ENCODE results near the gene TPK1. TPM values are rescaled to one million over a fixed set of nuclear protein-coding genes. Genes with fewer than 3 reads are reported as not detected.

The TPK1 gene
- total RNA-seq, 6 experiments from 2014 or later = 3.1 to 6.7 (median 4.3) TPM

DNA sequence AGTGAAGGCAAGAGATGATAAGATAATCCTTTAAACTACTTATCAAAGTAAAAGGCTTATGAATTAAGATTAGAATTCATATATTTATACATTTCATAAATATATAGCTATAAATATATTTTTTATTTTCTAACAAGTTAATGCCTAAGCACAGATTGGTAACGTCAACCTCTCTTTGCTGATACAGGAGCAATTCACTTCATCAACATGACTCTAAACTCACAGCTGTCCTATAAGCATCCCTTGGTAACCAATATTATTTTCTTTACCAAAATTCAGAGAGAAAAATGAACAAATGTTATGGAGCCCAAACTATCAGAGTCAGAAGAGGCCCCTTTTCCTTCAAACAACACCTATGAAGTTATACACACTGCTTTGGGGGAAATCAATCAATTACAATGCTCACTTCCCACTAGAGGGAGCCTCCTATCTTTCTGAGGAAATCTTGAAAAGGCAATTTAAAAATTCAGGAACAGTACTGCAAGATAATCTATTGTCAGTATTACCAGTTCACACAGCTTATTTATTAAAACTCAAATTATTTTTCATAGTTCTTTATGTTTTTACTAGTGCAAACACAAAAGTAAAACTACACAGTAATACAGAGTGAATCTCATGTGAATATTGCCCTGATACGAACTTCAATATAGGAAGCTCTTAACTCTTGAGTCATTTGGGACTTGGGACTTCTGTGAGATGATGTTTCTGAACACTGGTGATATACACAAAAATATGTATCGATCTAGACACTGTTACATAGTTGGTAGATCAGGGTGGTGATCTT lies 381.4 kb downstream of the TPK1 start:
- TF ChIP-seq, protein P1, sequence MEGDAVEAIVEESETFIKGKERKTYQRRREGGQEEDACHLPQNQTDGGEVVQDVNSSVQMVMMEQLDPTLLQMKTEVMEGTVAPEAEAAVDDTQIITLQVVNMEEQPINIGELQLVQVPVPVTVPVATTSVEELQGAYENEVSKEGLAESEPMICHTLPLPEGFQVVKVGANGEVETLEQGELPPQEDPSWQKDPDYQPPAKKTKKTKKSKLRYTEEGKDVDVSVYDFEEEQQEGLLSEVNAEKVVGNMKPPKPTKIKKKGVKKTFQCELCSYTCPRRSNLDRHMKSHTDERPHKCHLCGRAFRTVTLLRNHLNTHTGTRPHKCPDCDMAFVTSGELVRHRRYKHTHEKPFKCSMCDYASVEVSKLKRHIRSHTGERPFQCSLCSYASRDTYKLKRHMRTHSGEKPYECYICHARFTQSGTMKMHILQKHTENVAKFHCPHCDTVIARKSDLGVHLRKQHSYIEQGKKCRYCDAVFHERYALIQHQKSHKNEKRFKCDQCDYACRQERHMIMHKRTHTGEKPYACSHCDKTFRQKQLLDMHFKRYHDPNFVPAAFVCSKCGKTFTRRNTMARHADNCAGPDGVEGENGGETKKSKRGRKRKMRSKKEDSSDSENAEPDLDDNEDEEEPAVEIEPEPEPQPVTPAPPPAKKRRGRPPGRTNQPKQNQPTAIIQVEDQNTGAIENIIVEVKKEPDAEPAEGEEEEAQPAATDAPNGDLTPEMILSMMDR (IDR thresholded peaks at IDR 0.05) = peak in 3 of 4 donors; percentile 43 to 45 (median 44)
- no peak for TF ChIP-seq POLR2A (IDR thresholded peaks at IDR 0.05)
- WGBS (ENCODE audit: insufficient coverage, low coverage, low lambda C conversion rate, missing lambda C conversion rate) = 82% methylated on average over 3 of the region's 3 CpGs
- no peaks in the 10 kb centered on the region for H3K27me3 ChIP-seq
- H3K4me3 ChIP-seq = no peak overlapping the region
- no peak overlapping the region for H3K27ac ChIP-seq
- H3K36me3 ChIP-seq = no peaks in the 10 kb centered on the region
- intact Hi-C loops (cut with DNase I) = no loop called here
- H3K9me3 ChIP-seq = no peaks in the 10 kb centered on the region
- ATAC-seq (no peak), DNase-seq (no peak)
- H3K4me1 ChIP-seq = no peaks in the 10 kb centered on the region

DNA sequence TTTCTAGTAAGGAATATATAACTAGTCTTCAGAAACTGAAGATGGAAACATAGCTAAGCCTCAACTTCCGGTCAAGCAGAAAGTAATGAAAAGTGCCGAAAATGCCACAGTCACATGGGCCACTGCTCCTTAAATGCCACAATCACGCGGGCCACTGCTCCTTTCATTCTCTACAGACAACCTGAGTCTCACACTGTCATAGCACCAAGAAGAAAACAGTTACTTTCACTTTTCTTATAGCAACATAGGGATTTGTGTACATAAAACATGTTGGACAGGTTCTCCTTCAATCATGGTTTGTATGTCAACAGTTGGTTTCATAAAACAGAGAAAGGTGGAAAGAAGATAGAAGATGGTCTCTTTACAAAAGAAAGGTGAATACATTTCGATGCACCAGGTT lies 383.8 kb downstream of the TPK1 start:
- TF ChIP-seq POLR2A (IDR thresholded peaks at IDR 0.05) = no peak
- TF ChIP-seq, protein P1 (IDR thresholded peaks at IDR 0.05) = no peak
- Histone ChIP-seq H3K9me3 (no peaks in the 10 kb centered on the region), H3K36me3 (no peaks in the 10 kb centered on the region), H3K27me3 (no peaks in the 10 kb centered on the region), H3K27ac (no peak overlapping the region), H3K4me1 (no peaks in the 10 kb centered on the region), H3K4me3 (no peak overlapping the region)
- DNase-seq = no peak
- 88% methylated on average over 5 of the region's 5 CpGs for WGBS (ENCODE audit: insufficient coverage, low coverage, low lambda C conversion rate, missing lambda C conversion rate)
- no peak for ATAC-seq
- intact Hi-C loops (cut with DNase I) = no loop called here

DNA sequence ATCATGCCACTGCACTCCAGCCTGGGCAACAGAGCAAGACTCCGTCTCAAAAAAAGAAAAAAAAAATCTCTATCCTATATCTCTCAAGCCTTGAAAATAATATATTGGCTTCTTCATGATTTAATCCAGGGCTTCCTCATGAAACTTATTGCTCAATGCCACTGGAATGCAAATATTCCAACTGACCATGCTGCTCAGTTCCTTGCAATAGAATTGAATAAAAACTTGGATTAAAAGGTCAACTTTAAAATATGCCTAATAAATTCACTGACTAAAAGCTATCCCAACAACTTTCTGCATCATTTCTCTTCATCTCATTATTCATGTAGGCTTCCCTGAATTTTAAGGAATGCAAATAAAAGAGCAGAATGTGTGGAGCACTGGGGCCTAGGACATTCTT lies 390.3 kb downstream of the TPK1 start:
- 80% methylated on average over 1 of the region's 1 CpG for WGBS (ENCODE audit: insufficient coverage, low coverage, low lambda C conversion rate, missing lambda C conversion rate)
- no peak for TF ChIP-seq POLR2A (IDR thresholded peaks at IDR 0.05)
- TF ChIP-seq, protein P1 (IDR thresholded peaks at IDR 0.05) = no peak
- no peak for ATAC-seq
- Histone ChIP-seq H3K27ac (no peak overlapping the region), H3K4me1 (no peaks in the 10 kb centered on the region), H3K4me3 (no peak overlapping the region), H3K27me3 (no peaks in the 10 kb centered on the region), H3K36me3 (no peaks in the 10 kb centered on the region), H3K9me3 (no peaks in the 10 kb centered on the region)
- no peak for DNase-seq
- intact Hi-C loops (cut with DNase I) = no loop called here

DNA sequence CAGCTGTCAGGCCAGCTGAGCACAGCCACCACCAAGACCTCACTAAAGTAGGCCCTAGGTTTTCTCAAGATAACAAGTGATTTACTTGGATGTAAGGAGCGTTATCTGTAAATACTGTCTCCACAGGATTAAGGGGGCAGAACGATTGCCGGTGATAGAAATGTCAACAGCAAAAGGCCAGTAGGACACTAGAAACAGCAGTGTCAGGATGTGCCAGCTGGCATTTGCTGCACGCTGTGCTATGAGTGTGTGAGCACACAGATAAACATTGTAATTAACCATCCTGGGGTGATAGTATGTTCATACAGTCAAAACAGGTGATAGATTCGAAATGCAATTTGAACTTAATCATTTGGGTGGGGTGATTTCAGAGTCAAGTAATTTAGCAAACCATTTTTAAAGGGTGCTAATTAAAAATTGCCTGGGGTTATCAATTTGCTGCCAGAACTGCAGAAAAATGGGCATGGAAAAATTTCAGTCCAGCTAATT lies 396.1 kb downstream of the TPK1 start:
- 21% methylated on average over 5 of the region's 5 CpGs for WGBS (ENCODE audit: insufficient coverage, low coverage, low lambda C conversion rate, missing lambda C conversion rate)
- no peak for DNase-seq
- Histone ChIP-seq H3K27ac (no peak overlapping the region), H3K27me3 (no peaks in the 10 kb centered on the region), H3K9me3 (no peaks in the 10 kb centered on the region), H3K36me3 (no peaks in the 10 kb centered on the region), H3K4me3 (no peak overlapping the region), H3K4me1 (no peaks in the 10 kb centered on the region)
- ATAC-seq = peak in 2 of 4 donors; percentile 47 to 56
- intact Hi-C loops (cut with DNase I) = no loop called here
- TF ChIP-seq, protein P1 (IDR thresholded peaks at IDR 0.05) = no peak
- TF ChIP-seq POLR2A (IDR thresholded peaks at IDR 0.05) = no peak

All from right lobe of liver (tissue), 6 donors.